Measurements from ENCODE around the gene KCTD10.

Gene KCTD10

DNA sequence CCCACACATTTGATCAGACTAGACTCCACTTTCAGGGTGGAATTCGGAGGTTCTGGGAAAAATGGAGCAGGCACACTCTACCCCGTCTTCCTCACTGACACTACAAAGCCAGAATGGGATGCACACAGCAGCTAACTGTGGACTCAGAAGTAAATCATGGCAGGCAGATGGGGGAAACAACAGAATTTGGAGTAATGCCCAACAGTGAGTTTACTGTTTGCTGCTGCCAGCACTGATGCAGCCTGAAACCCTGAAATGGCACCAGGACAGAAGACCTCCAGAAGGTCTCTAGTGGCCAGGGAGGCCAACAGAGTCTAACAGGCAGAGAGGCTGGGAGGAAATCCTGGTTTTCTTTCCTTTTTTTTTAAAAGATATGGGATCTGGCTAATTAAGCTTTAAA, 24.6 kb downstream of the KCTD10 start:
- Histone ChIP-seq H3K27me3 (ENCODE audit: insufficient read depth, low read length) (no peaks in the 10 kb centered on the region), H3K79me2 (ENCODE audit: insufficient read depth, low read length) (no peaks in the 10 kb centered on the region)
- TF ChIP-seq EZH2 (IDR thresholded peaks at IDR 0.05; ENCODE audit: borderline replicate concordance, low read length) (no peak), CTCF (IDR thresholded peaks at IDR 0.05; ENCODE audit: low read length) (no peak)

DNA sequence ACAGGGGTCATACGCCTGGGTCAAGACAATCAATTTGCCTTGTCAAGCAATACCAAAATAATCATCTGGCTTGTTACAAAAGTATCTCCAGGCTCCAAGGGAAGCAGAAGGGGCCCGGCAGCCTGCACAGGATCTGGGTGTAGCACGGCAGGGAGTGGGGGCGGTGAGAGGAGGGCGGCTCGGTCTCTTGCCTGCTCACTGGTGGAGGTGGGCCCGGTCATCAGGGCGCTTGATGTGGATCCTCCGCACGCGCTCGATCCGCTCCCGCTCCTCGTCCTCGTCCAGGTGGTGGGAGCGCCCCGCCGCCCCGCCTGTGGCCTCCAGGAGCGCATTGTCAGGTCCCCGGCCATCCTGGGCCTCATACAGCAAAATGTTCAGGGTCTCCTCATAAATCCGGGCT, 25.7 kb downstream of the KCTD10 start:
- no peaks in the 10 kb centered on the region for H3K27me3 ChIP-seq (ENCODE audit: insufficient read depth, low read length)
- H3K4me3 ChIP-seq (ENCODE audit: low read depth, low read length, poor library complexity, severe bottlenecking): no peak overlapping the region
- no peaks in the 10 kb centered on the region for H3K9me2 ChIP-seq (ENCODE audit: low read depth, low read length)
- H4K20me1 ChIP-seq (ENCODE audit: insufficient read depth, low read length): no peaks in the 10 kb centered on the region
- H3K4me2 ChIP-seq (ENCODE audit: low read length): no peak overlapping the region
- peaks cover 18% of the 10 kb centered on the region for H3K36me3 ChIP-seq (ENCODE audit: insufficient read depth, low read length)
- no peaks in the 10 kb centered on the region for H3F3A ChIP-seq (ENCODE audit: insufficient read depth, low read length)
- no peak overlapping the region for H3K9ac ChIP-seq (ENCODE audit: low read length)
- H3K9me3 ChIP-seq (ENCODE audit: low read length): no peaks in the 10 kb centered on the region
- H3K79me2 ChIP-seq (ENCODE audit: insufficient read depth, low read length): no peaks in the 10 kb centered on the region
- TF ChIP-seq CTCF (IDR thresholded peaks at IDR 0.05; ENCODE audit: low read length): no peak
- TF ChIP-seq EZH2 (IDR thresholded peaks at IDR 0.05; ENCODE audit: borderline replicate concordance, low read length): no peak
- H2AFZ ChIP-seq (ENCODE audit: low read length): no peak overlapping the region
- H3K4me1 ChIP-seq (ENCODE audit: insufficient read depth, low read length, severe bottlenecking): no peaks in the 10 kb centered on the region
- H3K27ac ChIP-seq (ENCODE audit: low read depth, low read length, poor library complexity, severe bottlenecking): no peak overlapping the region

More for the DNA sequence above, 24.6 kb downstream of the KCTD10 start:
- Histone ChIP-seq H3K4me3 (ENCODE audit: low read depth, low read length, poor library complexity, severe bottlenecking) (no peak overlapping the region), H3K36me3 (ENCODE audit: insufficient read depth, low read length) (peaks cover 27% of the 10 kb centered on the region), H4K20me1 (ENCODE audit: insufficient read depth, low read length) (no peaks in the 10 kb centered on the region), H3K9me3 (ENCODE audit: low read length) (no peaks in the 10 kb centered on the region), H3K9ac (ENCODE audit: low read length) (no peak overlapping the region), H3K27ac (ENCODE audit: low read depth, low read length, poor library complexity, severe bottlenecking) (no peak overlapping the region), H3K4me2 (ENCODE audit: low read length) (no peak overlapping the region), H2AFZ (ENCODE audit: low read length) (no peak overlapping the region), H3F3A (ENCODE audit: insufficient read depth, low read length) (no peaks in the 10 kb centered on the region), H3K4me1 (ENCODE audit: insufficient read depth, low read length, severe bottlenecking) (no peaks in the 10 kb centered on the region), H3K9me2 (ENCODE audit: low read depth, low read length) (no peaks in the 10 kb centered on the region)

DNA sequence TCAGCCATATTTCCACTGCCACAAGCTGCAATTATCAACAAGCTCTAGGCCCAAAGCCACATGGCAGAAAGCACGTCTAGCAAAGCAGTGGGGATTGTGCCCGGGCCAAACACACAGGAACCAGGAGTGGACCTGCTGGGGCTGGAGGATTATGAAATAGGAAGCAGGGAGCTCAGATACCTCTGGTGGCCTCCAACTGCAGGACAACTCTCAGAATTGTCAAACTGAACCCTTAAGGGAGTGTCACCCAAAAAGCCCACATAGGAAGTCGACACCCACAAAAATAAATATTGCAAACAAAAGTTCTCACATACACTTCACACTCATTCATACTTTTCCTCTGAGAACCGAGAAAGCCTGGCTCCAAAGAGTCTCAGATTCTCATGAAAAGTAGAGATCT, 26.1 kb downstream of the KCTD10 start:
- TF ChIP-seq CTCF (IDR thresholded peaks at IDR 0.05; ENCODE audit: low read length) (no peak), EZH2 (IDR thresholded peaks at IDR 0.05; ENCODE audit: borderline replicate concordance, low read length) (no peak)
- Histone ChIP-seq H4K20me1 (ENCODE audit: insufficient read depth, low read length) (no peaks in the 10 kb centered on the region), H3K4me2 (ENCODE audit: low read length) (no peak overlapping the region), H3K4me3 (ENCODE audit: low read depth, low read length, poor library complexity, severe bottlenecking) (no peak overlapping the region), H3K4me1 (ENCODE audit: insufficient read depth, low read length, severe bottlenecking) (no peaks in the 10 kb centered on the region), H3K9ac (ENCODE audit: low read length) (no peak overlapping the region), H3K79me2 (ENCODE audit: insufficient read depth, low read length) (no peaks in the 10 kb centered on the region), H3F3A (ENCODE audit: insufficient read depth, low read length) (no peaks in the 10 kb centered on the region), H2AFZ (ENCODE audit: low read length) (no peak overlapping the region), H3K9me3 (ENCODE audit: low read length) (no peaks in the 10 kb centered on the region), H3K9me2 (ENCODE audit: low read depth, low read length) (no peaks in the 10 kb centered on the region), H3K27ac (ENCODE audit: low read depth, low read length, poor library complexity, severe bottlenecking) (no peak overlapping the region), H3K27me3 (ENCODE audit: insufficient read depth, low read length) (no peaks in the 10 kb centered on the region), H3K36me3 (ENCODE audit: insufficient read depth, low read length) (peaks cover 17% of the 10 kb centered on the region)

All from OCI-LY1 (cell line).